IMR-90 (cell line): Measurements from ENCODE around the gene BCAS4. TPM values are rescaled to one million over a fixed set of nuclear protein-coding genes. Genes with fewer than 3 reads are reported as not detected.
A peak's percentile ranks its signal among the peaks of the same experiment; 100 is the strongest.

ENCODE experiments used
- ATAC-seq: fragments of 200-7000 bp; cut with Tn5 transposase; 2 replicates; pipeline ENCODE4 v1.9.1; 2020; ENCODE audit warnings: low read depth, mild to moderate bottlenecking, moderate library complexity
- BruUV-seq: library from RNA; stranded (reverse); fragments of 400-500 nt; replicated peaks from 2 replicates; lab custom pipeline; 2021; lab: Mats Ljungman, UMichigan
- CTCF ChIA-PET: fragments of 300-600 bp; formaldehyde crosslinking; extraction: SDS; loops from one replicate; lab custom pipeline; 2021; ENCODE audit warnings: antibody characterized with exemption; lab: Yijun Ruan, JAX
- POLR2A ChIA-PET: fragments of 300-600 bp; sonication (Branson Sonifier 250); formaldehyde crosslinking; loops from one replicate; lab custom pipeline; 2022; ENCODE audit warnings: antibody characterized with exemption; ENCODE audit not compliant: unreplicated experiment; lab: Charles Lee
- DNase-seq: peaks from one replicate; pipeline ENCODE4 v3.0.0; 2013
- H2AFZ ChIP-seq: replicated peaks from 2 replicates; pipeline ENCODE3; 2013; ENCODE audit warnings: low read length, mild to moderate bottlenecking; ENCODE audit not compliant: poor library complexity
- H2AK5ac ChIP-seq: 2 replicates; pipeline ENCODE4 v1.6.1; 2013; ENCODE audit warnings: low read depth, low read length, inconsistent platforms
- H2AK9ac ChIP-seq: replicated peaks from 2 replicates; pipeline ENCODE3; 2013; ENCODE audit warnings: mild to moderate bottlenecking, low read depth, low read length, moderate library complexity; ENCODE audit not compliant: poor library complexity
- H2BK120ac ChIP-seq: 2 replicates; pipeline ENCODE4 v1.6.1; 2013; ENCODE audit warnings: low read depth, low read length, inconsistent platforms
- H2BK15ac ChIP-seq: 3 replicates; pipeline ENCODE4 v1.6.1; 2013; ENCODE audit warnings: low read depth, low read length, inconsistent platforms
- H2BK20ac ChIP-seq: 2 replicates; pipeline ENCODE4 v1.6.1; 2013; ENCODE audit warnings: low read depth, mild to moderate bottlenecking, inconsistent platforms, low read length, moderate library complexity
- H2BK5ac ChIP-seq: 2 replicates; pipeline ENCODE4 v1.6.1; 2013; ENCODE audit warnings: mild to moderate bottlenecking, low read depth, low read length, inconsistent platforms; ENCODE audit not compliant: poor library complexity, severe bottlenecking
- H3K14ac ChIP-seq: replicated peaks from 2 replicates; pipeline ENCODE4 v1.6.1; 2013; ENCODE audit warnings: low read depth, low read length, inconsistent platforms
- H3K18ac ChIP-seq: 2 replicates; pipeline ENCODE4 v1.6.1; 2013; ENCODE audit warnings: low read depth, low read length, control low read depth
- H3K23ac ChIP-seq: 2 replicates; pipeline ENCODE4 v1.6.1; 2013; ENCODE audit warnings: low read depth, low read length, inconsistent platforms
- H3K27ac ChIP-seq: 2 replicates; pipeline ENCODE4 v1.5.1; 2013; ENCODE audit warnings: mild to moderate bottlenecking, control low read depth, low read length; ENCODE audit not compliant: insufficient read depth
- H3K27me3 ChIP-seq: 2 replicates; pipeline ENCODE4 v1.6.1; 2013; ENCODE audit warnings: low read length; ENCODE audit not compliant: control insufficient read depth, insufficient read depth
- H3K36me3 ChIP-seq: 2 replicates; pipeline ENCODE4 v1.6.1; 2013; ENCODE audit warnings: low read length, mixed read lengths; ENCODE audit not compliant: control insufficient read depth, insufficient read depth
- H3K4ac ChIP-seq: 2 replicates; pipeline ENCODE4 v1.6.1; 2013; ENCODE audit warnings: low read depth, low read length, inconsistent platforms
- H3K4me1 ChIP-seq: 2 replicates; pipeline ENCODE4 v1.6.1; 2013; ENCODE audit warnings: low read length, mixed read lengths; ENCODE audit not compliant: control insufficient read depth, insufficient read depth
- H3K4me2 ChIP-seq: 2 replicates; pipeline ENCODE4 v1.6.1; 2013; ENCODE audit warnings: low read depth, mild to moderate bottlenecking, control low read depth, low read length, moderate library complexity
- H3K4me3 ChIP-seq: 2 replicates; pipeline ENCODE4 v1.5.1; 2013; ENCODE audit warnings: low read depth, mild to moderate bottlenecking, control low read depth, low read length, moderate library complexity; ENCODE audit not compliant: insufficient read depth
- H3K56ac ChIP-seq: 2 replicates; pipeline ENCODE4 v1.6.1; 2013; ENCODE audit warnings: low read length, inconsistent platforms; ENCODE audit not compliant: insufficient read depth; ENCODE audit errors: extremely low read depth
- H3K79me1 ChIP-seq, 2 experiments: 2 replicates each; pipeline ENCODE4 v1.6.1; 2013; ENCODE audit warnings: low read length in 2 of 2, inconsistent platforms in 1 of 2, low read depth in 1 of 2
- H3K9ac ChIP-seq: 2 replicates; pipeline ENCODE4 v1.6.1; 2013; ENCODE audit warnings: low read depth, low read length, control low read depth
- H3K9me1 ChIP-seq: 2 replicates; pipeline ENCODE4 v1.6.1; 2013; ENCODE audit warnings: low read length, inconsistent platforms; ENCODE audit not compliant: insufficient read depth
- H3K9me3 ChIP-seq: 2 replicates; pipeline ENCODE4 v1.6.1; 2013; ENCODE audit warnings: low read length; ENCODE audit not compliant: control insufficient read depth, insufficient read depth
- H4K20me1 ChIP-seq: 2 replicates; pipeline ENCODE4 v1.6.1; 2013; ENCODE audit warnings: low read length, inconsistent platforms; ENCODE audit not compliant: insufficient read depth
- H4K5ac ChIP-seq: 2 replicates; pipeline ENCODE4 v1.6.1; 2013; ENCODE audit warnings: mild to moderate bottlenecking, low read depth, low read length, control low read depth
- H4K8ac ChIP-seq, 2 experiments: 2 replicates each; pipeline ENCODE4 v1.6.1; 2013; ENCODE audit warnings: low read depth in 2 of 2, low read length in 2 of 2, control low read depth in 1 of 2, inconsistent platforms in 1 of 2
- H4K91ac ChIP-seq: 2 replicates; pipeline ENCODE4 v1.6.1; 2013; ENCODE audit warnings: low read depth, low read length, inconsistent platforms; ENCODE audit not compliant: insufficient read depth
- BHLHE40 ChIP-seq: fragments of 150-350 bp; IDR thresholded peaks from 2 replicates; pipeline ENCODE4 v1.6.1; 2016; ENCODE audit warnings: mild to moderate bottlenecking, low read depth, low read length
- CEBPB ChIP-seq: IDR thresholded peaks from 2 replicates; pipeline ENCODE4 v1.6.1; 2012; ENCODE audit warnings: low read depth, low read length, improper control_type of control experiment
- CHD1 ChIP-seq: IDR thresholded peaks from 2 replicates; pipeline ENCODE4 v1.6.1; 2012; ENCODE audit warnings: low read depth, low read length, improper control_type of control experiment
- CTCF ChIP-seq: conservative IDR thresholded peaks from 2 replicates; pipeline ENCODE4 v1.5.1; 2012; ENCODE audit warnings: mild to moderate bottlenecking, low read depth, low read length, improper control_type of control experiment
- MAFK ChIP-seq: IDR thresholded peaks from 2 replicates; pipeline ENCODE4 v1.6.1; 2012; ENCODE audit warnings: low read depth, low read length, improper control_type of control experiment
- MXI1 ChIP-seq: IDR thresholded peaks from 2 replicates; pipeline ENCODE4 v1.6.1; 2012; ENCODE audit warnings: low read depth, mild to moderate bottlenecking, low read length, moderate library complexity, borderline replicate concordance
- RFX5 ChIP-seq: IDR thresholded peaks from 2 replicates; pipeline ENCODE4 v1.8.0; 2012; ENCODE audit warnings: low read depth, mild to moderate bottlenecking, low read length, moderate library complexity
- WGBS, 2 experiments: methylation state at CpG; one replicate each; pipeline versions ENCODE4 v1.1.5 to v1.1.7; 2013; ENCODE audit warnings: missing lambda C conversion rate in 2 of 2; ENCODE audit not compliant: insufficient read length in 1 of 2; ENCODE audit errors: extremely low coverage in 2 of 2; 5-methylcytosine and 5-hydroxymethylcytosine counted together
- dilution Hi-C: fragments of 300-500 bp; cut with HindIII; formaldehyde crosslinking; loops from one replicate; pipeline ENCODE4 v1.14.3; 2018; ENCODE audit warnings: low sequenced_read_pairs; ENCODE audit not compliant: unreplicated experiment
- in situ Hi-C: fragments of 300-500 bp; cut with MboI; formaldehyde crosslinking; loops from 3 replicates; pipeline ENCODE4 v1.14.3; 2019; ENCODE audit warnings: low sequenced_read_pairs, inconsistent platforms, mixed read lengths
- intact Hi-C: fragments of 100-400 bp; cut with micrococcal nuclease; formaldehyde crosslinking; loops from 2 replicates; pipeline ENCODE4 v1.10.0; 2022
- polyA plus RNA-seq, 3 experiments: library from polyadenylated mRNA; depleted of rRNA; stranded (reverse); fragments of >200 nt; gene quantifications; 2 replicates each; pipeline ENCODE4 v1.2.3, GENCODE V29; 2012; ENCODE audit warnings: low replicate concordance in 1 of 3
- total RNA-seq: library from RNA; depleted of rRNA; stranded (reverse); fragments of >200 nt; gene quantifications from 2 replicates; pipeline ENCODE4 v1.2.3, GENCODE V29; 2012

The BCAS4 gene
- total and polyA plus RNA-seq, 2 of the 4 experiments (the other 2 are of a cell fraction) = 42.7 to 47.5 TPM

- TF ChIP-seq BHLHE40 = peak; percentile 24; the same call in 1 of the 2 replicates
- no peak for TF ChIP-seq RFX5
Observed at GRCh38 chr20:50837532-50838321, 42.9 kb downstream of the BCAS4 start (continued).

GRCh38 chr20:50838322-50838625 lies 43.4 kb downstream of the BCAS4 start:
- no peak for TF ChIP-seq MAFK
- no peak for TF ChIP-seq CTCF
- no peak for TF ChIP-seq CHD1
- no peak for TF ChIP-seq MXI1
- TF ChIP-seq CEBPB = no peak
- H3K9ac ChIP-seq = no peak overlapping the region
- no peak overlapping the region; the same call in 1 of the 2 replicates for H2BK20ac ChIP-seq
- no peak overlapping the region for H3K27ac ChIP-seq
- no peak overlapping the region for H2AK5ac ChIP-seq
- 0 out of 2 replicates have a peak overlapping the region, but pooled peaks have one; percentile 1 for H3K23ac ChIP-seq
- no peaks in the 10 kb centered on the region for H4K20me1 ChIP-seq
- no TSS peak for BruUV-seq
- no peak overlapping the region for H3K56ac ChIP-seq
- H2AK9ac ChIP-seq = no peak overlapping the region
- no peak overlapping the region for H3K4me3 ChIP-seq
- H2BK15ac ChIP-seq = no peak overlapping the region
- peak overlapping the region; percentile 50; the same call in 1 of the 2 replicates for H4K91ac ChIP-seq
- H2BK120ac ChIP-seq = peak overlapping the region; percentile 44; the same call in 1 of the 2 replicates
- H3K79me1 ChIP-seq = 0 out of 4 replicates have a peak, but pooled peaks cover 0 to 6% of the 10 kb centered on the region in 2 experiments
- peak overlapping the region; percentile 80 for H2AFZ ChIP-seq
- in situ Hi-C loops (no loop called here), dilution Hi-C loops (no loop called here), intact Hi-C loops (no loop called here)
- H3K27me3 ChIP-seq = no peaks in the 10 kb centered on the region
- DNase-seq (no peak), ATAC-seq (no peak)
- H3K18ac ChIP-seq = no peak overlapping the region
- ChIA-PET CTCF (no interaction called here), POLR2A (no interaction called here)
- H3K9me3 ChIP-seq = no peaks in the 10 kb centered on the region
- H4K5ac ChIP-seq = no peak overlapping the region
- H3K9me1 ChIP-seq = peaks cover 22% of the 10 kb centered on the region
- H3K4me2 ChIP-seq = no peak overlapping the region
- peaks cover 9% of the 10 kb centered on the region for H3K4me1 ChIP-seq
- peaks cover 5% of the 10 kb centered on the region; the same call in 1 of the 2 replicates for H3K36me3 ChIP-seq
- peak overlapping the region; percentile 69 for H2BK5ac ChIP-seq
- H4K8ac ChIP-seq = peak overlapping the region; percentile 38 to 81; a peak in 3 of 4 replicates
- 100% methylated on average over 1 of the region's 8 CpGs; no CpG with 5 or more reads in 1 of the 2 experiments for WGBS, 2 experiments
- peak overlapping the region; percentile 73 for H3K4ac ChIP-seq
- H3K14ac ChIP-seq = peak overlapping the region; percentile 50; the same call in 1 of the 2 replicates
